Stimulated activated naive CD4-positive, alpha-beta T cell (primary cell): Measurements from ENCODE around the gene VRK1.
"Not testable (repeated sequence)": the region's sequence is repeated elsewhere in the genome, so short reads cannot be mapped to it uniquely, and the experiment has no call there.

Source experiments
- DNase-seq, 6 experiments: peaks; one replicate each; lab custom pipeline; 2025; lab: John Stamatoyannopoulos, UW

Gene VRK1, protein sequence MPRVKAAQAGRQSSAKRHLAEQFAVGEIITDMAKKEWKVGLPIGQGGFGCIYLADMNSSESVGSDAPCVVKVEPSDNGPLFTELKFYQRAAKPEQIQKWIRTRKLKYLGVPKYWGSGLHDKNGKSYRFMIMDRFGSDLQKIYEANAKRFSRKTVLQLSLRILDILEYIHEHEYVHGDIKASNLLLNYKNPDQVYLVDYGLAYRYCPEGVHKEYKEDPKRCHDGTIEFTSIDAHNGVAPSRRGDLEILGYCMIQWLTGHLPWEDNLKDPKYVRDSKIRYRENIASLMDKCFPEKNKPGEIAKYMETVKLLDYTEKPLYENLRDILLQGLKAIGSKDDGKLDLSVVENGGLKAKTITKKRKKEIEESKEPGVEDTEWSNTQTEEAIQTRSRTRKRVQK

DNA sequence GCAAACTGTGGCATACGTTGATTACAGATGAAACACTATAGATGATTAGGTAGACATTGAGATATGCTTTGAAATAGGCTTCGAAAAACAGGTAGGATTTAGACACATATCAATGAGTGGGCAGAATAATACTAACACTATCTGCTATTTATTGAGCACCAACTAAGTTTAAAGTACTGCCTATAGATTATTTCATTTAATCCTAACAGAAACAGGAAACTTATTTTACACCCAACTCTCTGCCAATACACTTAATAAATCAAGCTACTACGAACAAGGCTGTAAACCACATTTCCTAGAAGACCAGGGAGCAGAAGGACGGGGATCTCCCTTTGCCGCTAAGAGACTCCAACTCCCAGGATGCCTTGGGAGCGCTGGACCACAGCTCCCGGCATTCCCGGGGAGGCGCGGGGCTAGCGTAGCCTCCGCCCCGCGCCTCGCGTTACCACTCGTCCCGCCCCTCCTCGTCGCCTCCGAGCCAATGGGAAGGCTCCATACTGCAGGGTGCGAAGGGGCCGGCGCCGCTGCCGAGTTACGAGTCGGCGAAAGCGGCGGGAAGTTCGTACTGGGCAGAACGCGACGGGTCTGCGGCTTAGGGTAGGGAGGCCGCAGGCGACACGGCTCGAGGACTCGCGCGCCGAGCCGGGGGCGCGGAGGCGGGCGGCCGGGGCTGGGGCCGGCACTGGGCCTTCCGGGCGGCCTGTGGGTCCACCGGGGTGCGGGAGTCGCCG is at the start of gene VRK1:
TSS of gene VRK1 (plus strand) at position 532 of the 731 bp plus-strand sequence. CDS start 36,090 bp downstream, outside the sequence.
- DNase-seq, result peak; percentile 83 to 93 (median 90)

DNA sequence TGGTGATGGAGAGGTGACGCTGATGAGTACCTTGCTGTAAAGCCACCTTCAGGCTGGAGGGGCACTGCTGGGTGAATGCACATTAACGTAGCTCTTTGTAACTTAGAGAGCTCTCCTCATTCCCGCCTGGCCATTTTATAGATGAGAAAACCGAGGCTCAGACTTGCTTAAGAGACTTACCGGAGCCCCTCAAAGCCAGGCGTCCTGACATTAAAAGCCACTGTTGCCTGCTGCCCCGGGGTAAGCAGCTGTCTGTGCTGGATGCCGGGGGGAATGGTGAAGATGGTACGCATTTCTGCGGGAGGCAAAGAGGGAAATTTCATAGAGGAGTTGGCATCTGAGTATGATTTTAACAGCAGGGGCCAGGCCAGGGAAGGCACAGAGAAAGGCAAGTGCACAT is 49.6 kb upstream of the VRK1 start:
- no peak for DNase-seq

- DNase-seq, result no peak
Measured at GRCh38 chr14:96748362-96748761, 48.8 kb upstream of the VRK1 start.

- no peak for DNase-seq
Measured at GRCh38 chr14:96751505-96751904, 45.7 kb upstream of the VRK1 start.

GRCh38 chr14:96752125-96752524 is 45.1 kb upstream of the VRK1 start:
- DNase-seq, result no peak

- DNase-seq, result no peak
Measured at GRCh38 chr14:96752594-96752993, 44.6 kb upstream of the VRK1 start.

GRCh38 chr14:96754162-96754844 is 42.9 kb upstream of the VRK1 start:
- no peak for DNase-seq

- DNase-seq, result no peak
Measured at GRCh38 chr14:96754845-96755184, 42.4 kb upstream of the VRK1 start.

DNA sequence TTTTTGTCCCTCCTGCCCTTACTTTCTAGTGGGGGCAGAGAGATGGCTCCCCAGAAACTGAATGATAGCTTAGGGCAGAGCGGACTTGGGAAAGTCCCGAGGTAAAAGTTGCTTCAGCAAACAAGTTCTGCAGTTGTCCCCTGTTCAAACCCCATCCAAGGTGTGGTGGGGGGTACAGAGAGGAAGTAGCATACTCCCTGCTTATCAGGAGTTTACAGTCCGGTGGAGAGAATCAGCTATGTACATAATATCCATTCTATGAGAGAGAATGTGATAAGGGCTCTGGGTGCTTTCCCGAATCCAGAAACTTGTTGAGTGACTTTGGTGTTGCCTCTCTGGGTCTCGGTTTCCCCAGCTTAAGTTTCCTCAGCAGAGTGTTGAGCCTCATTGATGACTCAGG is 40.4 kb upstream of the VRK1 start:
- DNase-seq, result no peak

DNA sequence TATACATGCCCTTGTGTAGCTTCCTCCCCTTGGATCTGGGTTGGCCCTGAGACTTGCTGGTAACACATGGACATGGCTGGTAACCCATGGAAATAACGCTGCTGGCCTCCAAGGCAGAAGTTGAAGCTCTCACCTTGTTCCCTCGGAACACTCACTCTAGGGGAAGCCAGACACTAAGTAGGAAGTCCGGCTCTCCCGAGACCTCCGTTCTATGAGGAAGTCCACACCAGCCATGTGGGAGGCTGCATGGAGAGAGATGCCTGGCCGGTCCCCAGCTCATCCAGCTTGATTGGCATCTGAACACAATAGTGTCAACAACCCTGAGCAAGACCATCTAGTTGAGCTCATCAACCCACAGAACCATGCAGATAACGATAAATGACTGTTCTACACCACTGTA is 39.7 kb upstream of the VRK1 start:
- DNase-seq, result no peak

- DNase-seq, result no peak
Measured at GRCh38 chr14:96761066-96761465, 36.1 kb upstream of the VRK1 start.

DNA sequence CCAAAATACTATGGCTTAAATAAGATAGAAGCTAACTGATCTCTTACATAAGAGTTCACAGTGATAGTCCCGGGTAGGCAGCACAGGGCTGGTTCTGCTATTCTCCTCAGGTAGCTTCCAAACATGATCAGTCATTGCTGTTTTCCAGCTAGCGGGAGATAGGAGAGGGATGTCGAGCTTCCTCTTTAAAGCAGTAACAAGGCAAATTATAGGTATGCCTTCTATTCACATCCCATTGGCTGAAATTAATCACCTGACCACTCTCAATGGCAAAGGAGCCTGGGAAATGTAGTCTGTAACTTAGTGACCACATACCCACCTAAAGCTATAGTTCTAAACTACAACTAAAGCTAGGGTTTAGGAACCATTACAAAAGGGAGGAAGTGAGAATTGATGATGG is 34.5 kb upstream of the VRK1 start:
- DNase-seq, result peak in 5 of 6 experiments; percentile 5 to 46 (median 17)

DNA sequence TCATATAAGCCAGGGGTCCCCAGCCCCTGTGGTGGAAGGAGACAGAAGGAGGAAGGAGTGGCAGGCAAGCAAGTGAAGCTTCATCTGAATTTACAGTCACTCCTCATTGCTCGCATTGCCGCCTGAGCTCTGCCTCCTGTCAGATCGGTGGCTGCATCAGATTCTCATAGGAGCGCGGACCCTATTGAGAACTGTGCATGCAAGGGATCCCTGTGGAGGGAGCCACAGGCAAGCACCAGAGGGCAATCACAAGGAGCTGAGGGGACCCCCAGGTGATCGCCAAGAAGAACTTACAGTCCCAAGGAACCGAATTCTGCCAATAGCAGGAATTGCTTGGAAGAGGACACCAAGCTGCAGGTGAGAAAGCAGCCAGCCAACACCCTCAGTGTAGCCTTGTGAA is 33.2 kb upstream of the VRK1 start:
- no peak for DNase-seq

DNA sequence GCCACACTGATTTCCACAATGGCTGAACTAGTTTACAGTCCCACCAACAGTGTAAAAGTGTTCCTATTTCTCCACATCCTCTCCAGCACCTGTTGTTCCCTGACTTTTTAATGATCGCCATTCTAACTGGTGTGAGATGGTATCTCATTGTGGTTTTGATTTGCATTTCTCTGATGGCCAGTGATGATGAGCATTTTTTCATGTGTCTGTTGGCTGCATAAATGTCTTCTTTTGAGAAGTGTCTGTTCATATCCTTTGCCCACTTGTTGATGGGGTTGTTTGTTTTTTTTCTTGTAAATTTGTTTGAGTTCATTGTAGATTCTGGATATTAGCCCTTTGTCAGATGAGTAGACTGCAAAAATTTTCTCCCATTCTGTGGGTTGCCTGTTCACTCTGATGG is 32.0 kb upstream of the VRK1 start:
- DNase-seq, result not testable (repeated sequence)

GRCh38 chr14:96772929-96773328 is 24.3 kb upstream of the VRK1 start:
- no peak for DNase-seq

DNA sequence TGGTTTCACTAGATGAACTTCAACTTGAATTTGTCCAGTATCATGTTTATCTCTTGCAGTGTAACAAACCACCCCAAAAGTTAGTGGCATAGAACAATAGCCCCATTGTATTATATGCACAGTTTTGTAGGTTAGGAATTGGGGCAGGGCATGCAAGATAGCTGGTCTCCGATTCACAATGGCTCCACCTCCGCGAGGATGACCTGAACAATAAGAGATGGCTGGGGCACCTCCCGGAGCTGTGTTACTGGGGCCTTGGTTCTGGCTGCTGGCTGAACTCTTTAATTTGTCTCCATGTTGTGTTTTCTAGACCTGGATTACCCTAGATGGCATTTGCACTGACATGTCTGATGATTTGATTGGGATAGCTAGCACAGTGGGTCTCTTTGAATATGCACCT is 20.4 kb upstream of the VRK1 start:
- no peak for DNase-seq

DNA sequence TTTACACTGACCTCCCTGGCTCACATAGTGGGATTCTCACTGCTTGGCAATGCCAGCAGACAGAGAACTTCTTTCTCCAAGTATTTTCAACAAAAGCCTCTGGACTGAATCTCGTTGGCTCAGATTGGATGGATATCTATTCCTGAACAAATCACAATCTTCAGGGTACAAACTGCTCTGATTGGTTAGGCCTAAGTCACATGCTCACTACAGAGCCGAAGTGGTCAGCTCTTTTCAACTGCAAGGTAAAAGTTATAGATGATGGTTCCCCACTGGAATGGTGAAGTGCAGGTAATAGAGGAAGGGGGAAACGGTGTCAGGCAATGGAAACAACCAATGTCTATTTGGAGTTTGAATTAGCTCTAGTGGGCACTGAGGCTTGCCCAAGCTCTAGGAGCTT is 16.7 kb upstream of the VRK1 start:
- no peak for DNase-seq

DNA sequence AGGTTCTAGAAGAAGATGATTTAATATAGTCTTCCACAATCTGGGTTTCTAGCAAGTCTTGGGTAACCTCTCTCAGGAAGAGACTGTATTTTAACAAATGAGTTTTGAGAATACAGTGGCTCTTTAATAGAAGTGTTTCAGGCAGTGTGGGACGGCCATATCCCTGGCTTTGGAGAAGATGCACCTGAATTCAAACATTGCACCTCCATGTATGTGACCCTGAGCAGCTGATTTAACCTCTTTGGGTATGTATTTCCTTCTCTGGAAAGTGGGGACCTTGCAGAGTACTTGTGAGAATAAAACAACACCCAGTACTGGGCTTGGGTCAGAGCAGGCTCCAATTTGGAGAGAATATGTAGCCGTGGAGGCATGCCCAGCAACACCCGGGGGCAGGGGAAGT is 15.8 kb upstream of the VRK1 start:
- DNase-seq, result no peak

DNA sequence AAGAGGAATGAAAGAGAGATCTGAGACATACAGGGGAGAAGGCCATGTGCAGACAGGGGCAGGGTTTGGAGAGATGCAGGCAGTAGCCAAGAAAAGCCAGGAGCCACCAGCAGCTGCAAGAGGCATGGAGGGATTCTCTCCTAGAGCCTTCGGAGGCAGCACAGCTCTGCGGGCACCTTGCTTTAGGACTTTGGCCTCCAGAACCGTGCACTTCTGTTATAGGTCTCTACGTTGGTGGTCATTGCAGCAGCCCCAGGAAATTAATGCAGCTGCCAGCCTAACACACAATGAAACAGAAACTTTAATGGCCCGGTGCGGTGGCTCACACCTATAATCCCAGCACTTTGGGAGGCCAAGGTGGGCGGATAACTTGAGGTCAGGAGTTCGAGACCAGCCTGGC is 14.7 kb upstream of the VRK1 start:
- no peak for DNase-seq

DNA sequence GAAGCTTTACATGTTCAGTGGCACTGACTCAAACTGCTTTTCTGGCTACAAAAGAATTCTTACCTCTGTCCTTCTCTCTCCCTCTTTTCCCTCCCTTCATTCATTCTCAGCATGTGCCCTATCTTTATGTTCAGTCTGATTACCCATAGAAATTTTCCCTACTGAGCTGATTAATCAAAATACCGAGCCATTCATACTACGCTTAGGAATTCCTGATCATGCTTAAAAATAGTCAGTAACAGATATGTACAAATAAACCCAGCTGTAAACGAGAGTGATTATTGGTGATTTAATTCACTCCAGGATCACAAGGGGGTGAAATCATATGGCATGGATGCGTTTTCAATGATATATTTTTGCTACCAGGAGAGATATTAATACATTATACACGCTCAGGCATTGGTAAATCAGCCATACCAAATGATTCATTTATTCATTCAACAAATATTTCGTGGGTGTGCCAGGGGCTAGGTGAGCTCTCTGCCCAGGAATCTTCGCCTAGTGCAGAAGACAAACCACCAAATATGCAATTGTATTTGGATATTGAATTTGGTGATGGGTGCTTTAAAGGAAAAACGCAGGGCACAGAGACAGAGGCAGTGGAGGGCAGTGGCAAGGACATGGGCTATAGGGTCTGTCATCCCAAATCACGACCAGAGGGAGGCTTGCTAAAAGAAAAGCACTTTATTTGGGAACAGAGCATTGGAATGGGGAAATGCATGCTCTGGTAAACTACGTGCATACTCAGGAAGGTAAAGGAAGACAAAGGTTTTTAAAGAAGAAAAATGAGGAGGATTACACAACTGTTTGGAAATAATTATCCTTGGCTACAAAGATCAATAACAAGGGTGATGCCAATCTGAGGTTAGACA is 13.9 kb upstream of the VRK1 start:
- DNase-seq, result no peak

GRCh38 chr14:96783915-96784224 is 13.3 kb upstream of the VRK1 start:
- DNase-seq, result no peak

GRCh38 chr14:96790186-96790585 is 7.0 kb upstream of the VRK1 start:
- no peak for DNase-seq
